ENCODE measurements around the gene ANKRA2. TPM values are rescaled to one million over a fixed set of nuclear protein-coding genes. Genes with fewer than 3 reads are reported as not detected.

ANKRA2 gene
- total and polyA plus RNA-seq, 12 donors = 14.3 to 54.2 (median 27.6) TPM

DNA sequence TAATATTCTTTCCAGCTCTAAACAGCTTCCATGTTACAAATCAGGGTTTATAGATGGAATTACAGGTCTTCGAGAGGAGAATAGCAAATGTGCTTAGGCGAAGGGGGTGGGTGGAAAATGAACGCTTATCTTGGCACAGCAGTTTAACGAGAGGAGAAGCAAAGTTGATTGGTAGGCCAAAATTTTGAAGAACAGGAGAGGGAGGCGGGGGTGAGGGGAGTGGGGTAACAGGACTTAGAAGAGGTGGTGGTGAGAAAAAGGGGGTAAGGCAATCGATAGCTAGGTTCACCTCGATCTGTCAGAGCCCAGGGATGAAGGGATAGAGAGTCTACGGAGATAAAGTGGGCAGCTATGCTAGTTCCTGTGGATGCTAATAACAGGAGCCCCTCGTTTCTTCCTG is 764 bp downstream of the ANKRA2 start:
- no peaks in the 10 kb centered on the region for H3K9me3 ChIP-seq (replicated peaks in 1 of 3)
- intact Hi-C loops (cut with DNase I) = no loop called here
- H3K27me3 ChIP-seq = no peaks in the 10 kb centered on the region
- peak overlapping the region; percentile 6 to 91 (median 74) for H3K4me3 ChIP-seq
- peak overlapping the region; percentile 87 to 93 (median 87) for H3K27ac ChIP-seq
- peaks cover 22 to 37% of the 10 kb centered on the region in 2 donors for H3K4me1 ChIP-seq (replicated peaks in 1 of 2)
- DNase-seq = peak in 3 of 7 donors; percentile 16 to 56 (median 27)
- peaks cover 0 to 24% of the 10 kb centered on the region in 2 donors for H3K36me3 ChIP-seq (replicated peaks in 1 of 2)
- TF ChIP-seq, protein P1, sequence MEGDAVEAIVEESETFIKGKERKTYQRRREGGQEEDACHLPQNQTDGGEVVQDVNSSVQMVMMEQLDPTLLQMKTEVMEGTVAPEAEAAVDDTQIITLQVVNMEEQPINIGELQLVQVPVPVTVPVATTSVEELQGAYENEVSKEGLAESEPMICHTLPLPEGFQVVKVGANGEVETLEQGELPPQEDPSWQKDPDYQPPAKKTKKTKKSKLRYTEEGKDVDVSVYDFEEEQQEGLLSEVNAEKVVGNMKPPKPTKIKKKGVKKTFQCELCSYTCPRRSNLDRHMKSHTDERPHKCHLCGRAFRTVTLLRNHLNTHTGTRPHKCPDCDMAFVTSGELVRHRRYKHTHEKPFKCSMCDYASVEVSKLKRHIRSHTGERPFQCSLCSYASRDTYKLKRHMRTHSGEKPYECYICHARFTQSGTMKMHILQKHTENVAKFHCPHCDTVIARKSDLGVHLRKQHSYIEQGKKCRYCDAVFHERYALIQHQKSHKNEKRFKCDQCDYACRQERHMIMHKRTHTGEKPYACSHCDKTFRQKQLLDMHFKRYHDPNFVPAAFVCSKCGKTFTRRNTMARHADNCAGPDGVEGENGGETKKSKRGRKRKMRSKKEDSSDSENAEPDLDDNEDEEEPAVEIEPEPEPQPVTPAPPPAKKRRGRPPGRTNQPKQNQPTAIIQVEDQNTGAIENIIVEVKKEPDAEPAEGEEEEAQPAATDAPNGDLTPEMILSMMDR (IDR thresholded peaks at IDR 0.05) = no peak
- TF ChIP-seq POLR2A (IDR thresholded peaks at IDR 0.05) = no peak
- 0 to 3% (median 1%) methylated on average over 9 of the region's 9 CpGs for WGBS, 4 donors

DNA sequence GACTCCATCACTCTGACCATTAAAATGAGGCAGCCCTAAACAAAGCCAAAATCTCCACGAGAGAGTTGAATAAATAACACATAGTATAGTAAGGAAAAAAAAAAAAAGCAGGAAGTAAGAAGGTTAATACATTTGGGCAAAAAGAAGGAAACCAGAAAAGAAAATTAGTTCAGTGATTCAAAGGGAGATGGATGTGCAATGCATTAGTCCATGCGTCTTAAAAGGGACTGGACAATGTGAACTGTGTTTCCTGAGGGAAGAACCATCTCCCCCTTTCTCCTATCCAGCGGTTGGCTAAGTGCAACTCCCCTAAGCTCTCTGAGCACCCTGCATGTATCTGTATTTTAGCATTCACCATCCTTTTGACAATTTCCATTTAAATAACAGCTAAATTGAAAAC is 1.4 kb downstream of the ANKRA2 start:
- Histone ChIP-seq H3K27ac (no peak overlapping the region), H3K36me3 (replicated peaks in 1 of 2) (peaks cover 0 to 25% of the 10 kb centered on the region in 2 donors), H3K9me3 (replicated peaks in 1 of 3) (no peaks in the 10 kb centered on the region), H3K4me1 (replicated peaks in 1 of 2) (peaks cover 22 to 37% of the 10 kb centered on the region in 2 donors), H3K27me3 (no peaks in the 10 kb centered on the region), H3K4me3 (peak overlapping the region in 1 of 4 donors; percentile 61)
- 19 to 26% (median 22%) methylated on average over 3 of the region's 3 CpGs for WGBS, 4 donors
- no peak for TF ChIP-seq POLR2A (IDR thresholded peaks at IDR 0.05)
- TF ChIP-seq, protein P1 (IDR thresholded peaks at IDR 0.05) = no peak
- intact Hi-C loops (cut with DNase I) = no loop called here
- DNase-seq = no peak

DNA sequence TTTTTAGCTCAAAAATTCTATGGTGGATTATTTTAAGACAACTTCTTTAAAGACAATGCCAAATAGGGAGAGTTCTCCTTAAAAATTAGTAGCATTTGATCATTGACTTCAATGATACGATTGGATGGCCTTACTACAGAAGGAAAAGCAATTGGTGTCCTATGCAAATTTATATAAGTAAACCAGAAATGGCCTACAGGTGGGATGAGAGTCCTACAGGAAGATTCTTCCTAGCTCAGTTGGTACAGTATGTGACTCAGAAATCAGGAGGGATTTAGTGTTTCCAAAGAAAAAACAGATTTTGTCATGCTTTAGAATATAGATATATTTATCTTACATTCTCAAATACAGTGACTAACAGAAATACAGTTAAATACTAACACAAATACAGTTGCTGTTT is 6.5 kb downstream of the ANKRA2 start:
- Histone ChIP-seq H3K36me3 (replicated peaks in 1 of 2) (peaks cover 0 to 44% of the 10 kb centered on the region in 2 donors), H3K27ac (no peak overlapping the region), H3K27me3 (no peaks in the 10 kb centered on the region), H3K4me3 (no peak overlapping the region), H3K4me1 (replicated peaks in 1 of 2) (peaks cover 4 to 13% of the 10 kb centered on the region in 2 donors), H3K9me3 (replicated peaks in 1 of 3) (no peaks in the 10 kb centered on the region)
- intact Hi-C loops (cut with DNase I) = no loop called here
- no peak for DNase-seq
- 83 to 100% (median 98%) methylated on average over 1 of the region's 1 CpG for WGBS, 4 donors
- no peak for TF ChIP-seq POLR2A (IDR thresholded peaks at IDR 0.05)
- TF ChIP-seq, protein P1 (IDR thresholded peaks at IDR 0.05) = no peak

DNA sequence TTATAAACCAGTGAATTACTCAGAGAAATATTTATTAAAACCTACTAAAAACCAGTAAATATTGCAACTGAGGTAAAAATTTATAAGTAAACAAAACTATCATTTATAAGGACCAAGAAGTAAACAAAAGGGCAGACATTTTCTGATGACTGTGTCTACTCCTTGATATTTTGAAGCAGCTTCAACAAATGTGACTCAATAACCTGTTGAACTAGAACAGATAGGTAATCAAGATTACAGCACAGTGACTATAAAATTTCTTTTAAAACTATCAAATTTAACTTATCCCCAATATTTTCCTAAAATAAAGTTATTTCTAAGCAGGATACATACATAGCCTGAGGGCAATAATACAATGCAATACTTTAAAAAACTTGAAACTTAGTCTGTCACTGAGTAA is 12.8 kb downstream of the ANKRA2 start:
- no peak for TF ChIP-seq POLR2A (IDR thresholded peaks at IDR 0.05)
- TF ChIP-seq, protein P1 (IDR thresholded peaks at IDR 0.05) = no peak
- Histone ChIP-seq H3K4me3 (no peak overlapping the region), H3K36me3 (replicated peaks in 1 of 2) (peaks cover 0 to 23% of the 10 kb centered on the region in 2 donors), H3K9me3 (replicated peaks in 1 of 3) (no peaks in the 10 kb centered on the region), H3K27ac (no peak overlapping the region), H3K4me1 (replicated peaks in 1 of 2) (peaks cover 8 to 9% of the 10 kb centered on the region in 2 donors), H3K27me3 (no peaks in the 10 kb centered on the region)
- intact Hi-C loops (cut with DNase I) = no loop called here
- no peak for DNase-seq
